PFSK-1 (cell line): ENCODE measurements around the gene NUDT13.

Experiments used
- FOXP2 ChIP-seq: optimal IDR thresholded peaks from 2 replicates; pipeline ENCODE3; 2011; ENCODE audit warnings: borderline replicate concordance, control low read depth, inconsistent platforms; ENCODE audit not compliant: insufficient read depth; ENCODE audit errors: extremely low read length, extremely low read depth
- POLR2AphosphoS5 ChIP-seq: IDR thresholded peaks from 2 replicates; pipeline ENCODE4 v1.6.1; 2012; ENCODE audit warnings: low read depth, mild to moderate bottlenecking, control low read depth, low read length, moderate library complexity
- SIN3A ChIP-seq: IDR thresholded peaks from 2 replicates; pipeline ENCODE4 v1.6.1; 2012; ENCODE audit warnings: mild to moderate bottlenecking, low read length, moderate library complexity, borderline replicate concordance; ENCODE audit not compliant: insufficient read depth
- TAF1 ChIP-seq: IDR thresholded peaks from 2 replicates; pipeline ENCODE4 v1.6.1; 2012; ENCODE audit warnings: low read length, control low read depth, borderline replicate concordance; ENCODE audit not compliant: insufficient read depth
- TF ChIP-seq, protein P1 (sequence below), 2 experiments: IDR thresholded peaks; 2 replicates each; pipeline versions ENCODE4 v1.6.1 to v1.8.0; 2011 to 2012; ENCODE audit warnings: low read depth in 2 of 2, low read length in 2 of 2, control low read depth in 1 of 2, inconsistent platforms in 1 of 2, mild to moderate bottlenecking in 1 of 2, moderate library complexity in 1 of 2; ENCODE audit not compliant: insufficient read depth in 1 of 2

Gene NUDT13

DNA sequence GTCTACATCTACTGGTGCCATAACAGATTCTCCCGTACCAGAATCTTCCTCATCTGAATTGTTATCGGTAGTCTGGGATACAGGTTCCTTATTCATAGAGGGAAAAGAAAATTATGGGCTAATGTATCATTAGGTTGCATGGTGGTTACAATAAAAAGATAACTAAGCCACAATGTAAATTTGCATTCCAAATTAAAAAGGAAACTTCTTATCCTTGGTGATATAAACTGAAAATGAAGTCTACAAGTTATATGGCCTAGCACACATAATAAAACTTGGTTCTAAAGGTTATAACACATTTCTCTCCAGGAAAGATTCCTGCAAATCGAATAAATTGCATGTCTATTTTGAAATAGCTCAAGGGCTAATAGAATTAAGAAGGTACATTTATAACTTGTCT, 24.5 kb downstream of the NUDT13 start:
- TF ChIP-seq SIN3A (no peak), TAF1 (no peak), FOXP2 (no peak), POLR2AphosphoS5 (no peak)
- TF ChIP-seq, protein P1, sequence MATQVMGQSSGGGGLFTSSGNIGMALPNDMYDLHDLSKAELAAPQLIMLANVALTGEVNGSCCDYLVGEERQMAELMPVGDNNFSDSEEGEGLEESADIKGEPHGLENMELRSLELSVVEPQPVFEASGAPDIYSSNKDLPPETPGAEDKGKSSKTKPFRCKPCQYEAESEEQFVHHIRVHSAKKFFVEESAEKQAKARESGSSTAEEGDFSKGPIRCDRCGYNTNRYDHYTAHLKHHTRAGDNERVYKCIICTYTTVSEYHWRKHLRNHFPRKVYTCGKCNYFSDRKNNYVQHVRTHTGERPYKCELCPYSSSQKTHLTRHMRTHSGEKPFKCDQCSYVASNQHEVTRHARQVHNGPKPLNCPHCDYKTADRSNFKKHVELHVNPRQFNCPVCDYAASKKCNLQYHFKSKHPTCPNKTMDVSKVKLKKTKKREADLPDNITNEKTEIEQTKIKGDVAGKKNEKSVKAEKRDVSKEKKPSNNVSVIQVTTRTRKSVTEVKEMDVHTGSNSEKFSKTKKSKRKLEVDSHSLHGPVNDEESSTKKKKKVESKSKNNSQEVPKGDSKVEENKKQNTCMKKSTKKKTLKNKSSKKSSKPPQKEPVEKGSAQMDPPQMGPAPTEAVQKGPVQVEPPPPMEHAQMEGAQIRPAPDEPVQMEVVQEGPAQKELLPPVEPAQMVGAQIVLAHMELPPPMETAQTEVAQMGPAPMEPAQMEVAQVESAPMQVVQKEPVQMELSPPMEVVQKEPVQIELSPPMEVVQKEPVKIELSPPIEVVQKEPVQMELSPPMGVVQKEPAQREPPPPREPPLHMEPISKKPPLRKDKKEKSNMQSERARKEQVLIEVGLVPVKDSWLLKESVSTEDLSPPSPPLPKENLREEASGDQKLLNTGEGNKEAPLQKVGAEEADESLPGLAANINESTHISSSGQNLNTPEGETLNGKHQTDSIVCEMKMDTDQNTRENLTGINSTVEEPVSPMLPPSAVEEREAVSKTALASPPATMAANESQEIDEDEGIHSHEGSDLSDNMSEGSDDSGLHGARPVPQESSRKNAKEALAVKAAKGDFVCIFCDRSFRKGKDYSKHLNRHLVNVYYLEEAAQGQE (IDR thresholded peaks at IDR 0.05; ENCODE audit: insufficient read depth in 1 of 2, low read depth in 2 of 2, low read length in 2 of 2), result no peak

DNA sequence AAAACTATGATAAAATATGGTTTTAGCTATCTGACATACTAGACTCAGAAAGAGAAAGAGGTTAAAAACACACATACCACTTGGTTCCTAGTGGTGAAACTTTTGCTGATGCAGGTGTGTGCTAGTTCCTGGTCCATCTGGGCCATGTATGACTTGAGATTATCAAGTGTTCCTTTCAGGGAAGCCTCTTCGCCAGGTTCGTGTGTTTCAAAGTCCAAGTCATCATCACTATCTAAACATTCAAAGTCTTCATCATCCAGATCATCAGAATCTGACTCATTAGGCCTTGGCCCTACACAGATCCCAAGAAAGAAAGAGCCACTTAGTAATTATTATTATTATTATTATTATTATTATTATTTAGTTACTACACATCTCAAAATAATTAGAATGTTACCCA, 26.4 kb downstream of the NUDT13 start:
- TF ChIP-seq SIN3A (no peak), POLR2AphosphoS5 (no peak), TAF1 (no peak), FOXP2 (no peak)
- TF ChIP-seq, protein P1 (IDR thresholded peaks at IDR 0.05; ENCODE audit: insufficient read depth in 1 of 2, low read depth in 2 of 2, low read length in 2 of 2), result no peak

DNA sequence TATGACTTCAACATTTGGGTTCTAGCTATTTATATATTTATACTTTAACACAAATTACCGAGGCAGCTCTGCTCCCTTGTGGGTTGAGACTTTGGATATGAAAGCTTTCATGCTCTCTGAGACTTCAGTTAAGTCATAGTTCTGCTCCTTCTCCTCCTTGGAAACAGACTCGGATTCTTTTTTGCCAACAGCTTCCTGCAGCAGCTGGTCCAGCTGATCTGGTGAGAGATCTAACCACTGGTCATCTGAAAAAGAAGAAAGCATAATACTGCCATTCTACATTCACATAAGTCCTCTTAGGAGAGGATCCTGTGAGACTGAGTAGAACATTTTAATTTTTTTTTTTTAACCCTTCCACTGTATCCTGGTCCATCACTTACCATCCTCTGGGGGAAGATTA, 29.0 kb downstream of the NUDT13 start:
- TF ChIP-seq FOXP2 (no peak), POLR2AphosphoS5 (no peak), SIN3A (no peak), TAF1 (no peak)
- TF ChIP-seq, protein P1 (IDR thresholded peaks at IDR 0.05; ENCODE audit: insufficient read depth in 1 of 2, low read depth in 2 of 2, low read length in 2 of 2), result no peak

DNA sequence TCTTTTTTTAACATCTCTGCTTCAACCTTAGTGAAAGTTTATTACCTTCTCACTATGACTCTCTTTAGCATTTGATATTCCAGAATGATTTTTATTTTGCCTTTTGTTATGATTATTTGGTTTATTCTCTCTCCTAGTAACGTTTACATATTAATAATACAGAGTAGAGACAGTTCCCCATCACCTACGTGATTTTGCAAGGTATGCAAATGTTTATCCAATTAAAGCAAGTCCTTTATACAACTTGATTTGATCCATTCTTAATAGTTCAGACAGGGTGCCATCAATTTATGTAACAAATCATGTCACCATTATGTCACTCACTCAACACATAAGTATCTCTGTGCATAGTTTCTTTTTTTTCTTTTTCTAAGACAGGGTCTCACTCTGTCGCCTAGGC, 31.3 kb downstream of the NUDT13 start:
- TF ChIP-seq POLR2AphosphoS5 (no peak), SIN3A (no peak), FOXP2 (no peak)
- TF ChIP-seq, protein P1 (IDR thresholded peaks at IDR 0.05; ENCODE audit: insufficient read depth in 1 of 2, low read depth in 2 of 2, low read length in 2 of 2), result no peak

DNA sequence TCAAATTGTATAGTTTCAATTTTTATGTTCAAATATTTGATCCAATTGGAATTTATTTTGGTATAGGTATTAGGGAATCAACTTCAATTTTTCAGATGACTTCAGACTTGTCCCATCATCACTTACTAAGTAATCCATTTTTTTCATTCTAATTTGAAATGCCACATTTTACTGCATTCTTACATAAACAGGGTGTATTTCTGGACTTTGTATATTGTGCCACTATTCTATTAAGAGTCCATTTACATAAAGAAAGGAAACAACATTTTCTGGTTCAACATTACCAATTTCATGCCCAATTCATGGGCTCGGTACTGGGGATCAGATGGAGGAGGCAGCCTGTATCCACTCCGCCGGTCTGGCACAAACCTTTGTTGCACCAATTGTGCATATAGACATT, 41.8 kb downstream of the NUDT13 start:
- TF ChIP-seq POLR2AphosphoS5 (no peak), TAF1 (no peak), FOXP2 (no peak), SIN3A (no peak)
- TF ChIP-seq, protein P1 (IDR thresholded peaks at IDR 0.05; ENCODE audit: insufficient read depth in 1 of 2, low read depth in 2 of 2, low read length in 2 of 2), result no peak
